GM12878 (cell line): ENCODE measurements around the gene MSI2. TPM values are rescaled to one million over a fixed set of nuclear protein-coding genes. Genes with fewer than 3 reads are reported as not detected.
A peak's percentile ranks its signal among the peaks of the same experiment; 100 is the strongest.

Experiments
- ATAC-seq: fragments of 200-7000 bp; cut with Tn5 transposase; 3 replicates; pipeline ENCODE4 v1.9.1; 2020; ENCODE audit warnings: mild to moderate bottlenecking, moderate library complexity
- BruUV-seq: library from RNA; stranded (reverse); fragments of 400-500 nt; replicated peaks from 2 replicates; lab custom pipeline; 2021; lab: Mats Ljungman, UMichigan
- CTCF ChIA-PET: fragments of 300-600 bp; sonication (Branson Sonifier 250); formaldehyde crosslinking; extraction: SDS; loops from one replicate; lab custom pipeline; 2021; ENCODE audit warnings: inconsistent platforms; lab: Yijun Ruan, JAX
- POLR2A ChIA-PET: fragments of 350-600 bp; formaldehyde crosslinking; extraction: SDS; loops from one replicate; lab custom pipeline; 2021; ENCODE audit warnings: inconsistent platforms; lab: Charles Lee
- RAD21 ChIA-PET: fragments of 300-600 bp; sonication (Branson Sonifier 250); formaldehyde crosslinking; loops from one replicate; lab custom pipeline; 2023; ENCODE audit warnings: antibody characterized with exemption; ENCODE audit not compliant: unreplicated experiment; lab: Charles Lee
- SMC1A ChIA-PET: fragments of 300-600 bp; sonication (Branson Sonifier 250); formaldehyde crosslinking; loops from one replicate; lab custom pipeline; 2023; ENCODE audit not compliant: unreplicated experiment, uncharacterized antibody; lab: Charles Lee
- DNase-seq: peaks from one replicate; pipeline ENCODE4 v3.0.0-alpha.2; 2011; ENCODE audit warnings: low read depth, low spot score
- FAIRE-seq: peaks from 3 replicates; lab custom pipeline; 2011; peaks lifted over from hg19 to GRCh38; lab: Jason Lieb, UNC
- H2AFZ ChIP-seq: 2 replicates; pipeline ENCODE4 v1.6.0; 2011; ENCODE audit warnings: low read depth, low read length, control low read depth; ENCODE audit not compliant: control insufficient read depth
- H3K27ac ChIP-seq: 2 replicates; pipeline ENCODE4 v1.5.1; 2011; ENCODE audit warnings: control low read depth; ENCODE audit not compliant: control insufficient read depth, insufficient read depth
- H3K27me3 ChIP-seq, 2 experiments: replicated peaks in 1 of 2; 2 replicates each; pipeline versions ENCODE4 v1.6.0 to v1.6.1; 2011; ENCODE audit warnings: low read length in 1 of 2; ENCODE audit not compliant: control insufficient read depth in 2 of 2, insufficient read depth in 2 of 2
- H3K36me3 ChIP-seq, 2 experiments: 2 replicates each; pipeline ENCODE4 v1.5.1; 2011; ENCODE audit warnings: low read length in 1 of 2; ENCODE audit not compliant: control insufficient read depth in 2 of 2, insufficient read depth in 2 of 2
- H3K4me1 ChIP-seq: 2 replicates; pipeline ENCODE4 v1.6.1; 2011; ENCODE audit warnings: mild to moderate bottlenecking, low read length, moderate library complexity, mixed read lengths; ENCODE audit not compliant: control insufficient read depth, insufficient read depth
- H3K4me2 ChIP-seq: 2 replicates; pipeline ENCODE4 v1.6.0; 2011; ENCODE audit warnings: control low read depth; ENCODE audit not compliant: control insufficient read depth, insufficient read depth
- H3K4me3 ChIP-seq: fragments of 200-600 bp; sonication (generic); 2 replicates; pipeline ENCODE4 v1.5.1; 2016
- H3K79me2 ChIP-seq: 2 replicates; pipeline ENCODE4 v1.6.0; 2011; ENCODE audit warnings: low read length; ENCODE audit not compliant: control insufficient read depth, insufficient read depth
- H3K9ac ChIP-seq: 2 replicates; pipeline ENCODE4 v1.8.0; 2011; ENCODE audit warnings: low read length, control low read depth, mixed read lengths; ENCODE audit not compliant: control insufficient read depth, insufficient read depth
- H3K9me3 ChIP-seq: replicated peaks from 3 replicates; pipeline ENCODE4 v1.5.1; 2011; ENCODE audit warnings: mild to moderate bottlenecking, low read length; ENCODE audit not compliant: control insufficient read depth, insufficient read depth
- H4K20me1 ChIP-seq: 2 replicates; pipeline ENCODE4 v1.6.0; 2011; ENCODE audit not compliant: control insufficient read depth, insufficient read depth
- CBX5 ChIP-seq: sonication (generic); IDR thresholded peaks from 2 replicates; pipeline ENCODE4 v1.6.1; 2016; ENCODE audit warnings: low read depth, moderate library complexity, mild to moderate bottlenecking, inconsistent platforms
- DPF2 ChIP-seq: fragments of 450-650 bp; IDR thresholded peaks from 2 replicates; pipeline ENCODE4 v1.6.1; 2017; ENCODE audit warnings: mild to moderate bottlenecking
- HDAC6 ChIP-seq: fragments of 200-600 bp; sonication (generic); IDR thresholded peaks from one replicate; pipeline ENCODE4 v1.8.0; 2017; ENCODE audit warnings: antibody characterized with exemption; ENCODE audit not compliant: unreplicated experiment
- JUND ChIP-seq: IDR thresholded peaks from 2 replicates; pipeline ENCODE4 v1.6.1; 2012; ENCODE audit warnings: low read depth, mild to moderate bottlenecking, low read length, improper control_type of control experiment, moderate library complexity
- PML ChIP-seq: IDR thresholded peaks from 2 replicates; pipeline ENCODE4 v1.6.1; 2012; ENCODE audit warnings: low read length, inconsistent platforms
- POLR2AphosphoS2 ChIP-seq: IDR thresholded peaks from 2 replicates; pipeline ENCODE4 v1.6.1; 2011; ENCODE audit warnings: low read depth, mild to moderate bottlenecking, low read length, improper control_type of control experiment, moderate library complexity
- TCF7 ChIP-seq: IDR thresholded peaks from 2 replicates; pipeline ENCODE4 v1.6.1; 2014; ENCODE audit warnings: antibody characterized with exemption, borderline replicate concordance
- ZSCAN29 ChIP-seq: fragments of 450-650 bp; IDR thresholded peaks from 2 replicates; pipeline ENCODE4 v1.6.1; 2017; ENCODE audit warnings: mild to moderate bottlenecking, moderate library complexity
- WGBS: methylation state at CpG from one replicate; pipeline ENCODE4 v1.1.6; 2016; ENCODE audit warnings: low lambda C conversion rate; ENCODE audit not compliant: insufficient replicate concordance, insufficient coverage; ENCODE audit errors: missing lambda C conversion rate; 5-methylcytosine and 5-hydroxymethylcytosine counted together
- in situ Hi-C: fragments of 300-500 bp; cut with MboI; formaldehyde crosslinking; loops from 9 replicates; pipeline ENCODE4 v1.14.3; 2018; ENCODE audit warnings: mixed read lengths
- intact Hi-C: fragments of 100-400 bp; cut with micrococcal nuclease; formaldehyde crosslinking; loops from one replicate; pipeline ENCODE4 v1.14.2; 2022; ENCODE audit not compliant: unreplicated experiment
- polyA plus RNA-seq, 11 experiments: library from polyadenylated mRNA; depleted of rRNA in 4 of 11; unstranded in 6 of 11; stranded (reverse) in 5 of 11; fragments of >200 nt; fragmentation: Nextera tagmentation in 4 of 11; fragmentation: Illumina TruSeq in 1 of 11; extraction: Ambion mirVana in 4 of 11; extraction: Trizol in 1 of 11; gene quantifications; 1 replicate in 1 of 11; 2 replicates in 10 of 11; pipeline versions ENCODE4 v1.2.1 to v1.2.3, GENCODE V29; 2011 to 2016; ENCODE audit warnings: inconsistent platforms in 2 of 11, missing spikeins in 2 of 11, low read depth in 1 of 11
- total RNA-seq, 4 experiments: library from RNA; depleted of rRNA in 3 of 4; stranded (reverse); fragments of >200 nt in 3 of 4; fragmentation: Illumina TruSeq in 1 of 4; extraction: Trizol in 1 of 4; gene quantifications; 2 replicates each; pipeline versions ENCODE4 v1.2.1 to v1.2.3, GENCODE V29; 2013 to 2021
- TF ChIP-seq, protein P1 (sequence below): IDR thresholded peaks from 2 replicates; pipeline ENCODE4 v1.6.1; 2012; ENCODE audit warnings: low read depth, low read length, improper control_type of control experiment
- TF ChIP-seq, protein P2 (sequence below): fragments of 450-650 bp; formaldehyde crosslinking; IDR thresholded peaks from 2 replicates; pipeline ENCODE4 v1.4.0; 2022; ENCODE audit warnings: mild to moderate bottlenecking, moderate library complexity
- TF ChIP-seq, protein P3 (sequence below): IDR thresholded peaks from 2 replicates; pipeline ENCODE4 v1.6.1; 2011; ENCODE audit warnings: mild to moderate bottlenecking, low read depth, low read length, moderate library complexity; ENCODE audit not compliant: insufficient replicate concordance

Gene MSI2
- total and polyA plus RNA-seq, 10 of the 15 experiments (the other 5 are each of a cell fraction or from before 2014, with no cell fraction given), result 6.1 to 76.1 (median 42.0) TPM

DNA sequence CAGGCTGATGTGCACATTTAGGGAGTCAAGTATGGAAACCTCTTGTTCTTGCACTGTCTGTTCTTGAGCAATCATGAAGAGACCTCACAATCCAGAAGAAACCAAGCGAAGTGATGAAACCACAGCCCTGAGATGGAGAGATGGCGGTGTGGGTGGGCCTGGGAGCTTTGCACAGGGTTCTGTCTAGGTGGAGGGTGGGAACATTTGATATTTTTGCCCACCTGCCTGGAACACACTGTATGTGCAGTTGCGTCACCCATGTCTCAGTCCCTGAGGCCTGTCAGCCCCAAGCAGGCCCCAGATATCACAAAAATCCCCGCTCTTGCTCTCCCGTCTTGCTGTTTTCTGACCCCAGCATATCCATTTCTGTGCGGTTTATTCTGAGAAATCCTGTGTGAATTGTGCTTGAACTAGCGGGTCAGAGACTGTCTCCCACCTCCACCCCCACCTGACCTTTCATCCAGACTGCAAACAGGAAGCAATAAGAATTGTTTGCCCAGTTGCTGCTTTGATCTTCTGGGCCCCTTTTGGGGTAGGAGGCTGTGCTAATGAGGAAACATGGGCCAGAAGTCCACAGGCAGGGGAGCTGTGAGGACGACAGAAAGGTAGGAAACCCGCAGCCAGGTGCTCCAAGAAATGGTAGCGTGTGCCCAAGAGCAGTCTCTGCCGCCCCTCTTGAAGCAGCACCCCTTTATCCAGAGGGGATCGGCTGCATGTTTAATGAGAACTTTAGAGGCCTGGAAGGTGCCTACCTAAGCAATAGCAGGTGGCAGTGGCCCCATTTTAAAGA is 304.9 kb downstream of the MSI2 start:
- 91% methylated on average over 12 of the region's 12 CpGs for WGBS
- Histone ChIP-seq H3K27me3 (no peaks in the 10 kb centered on the region), H3K4me1 (peaks cover 13% of the 10 kb centered on the region), H3K4me3 (no peak overlapping the region), H3K4me2 (no peak overlapping the region), H3K36me3 (peaks cover 0 to 9% of the 10 kb centered on the region in 2 experiments; a peak in 3 of 4 replicates), H3K9ac (no peak overlapping the region), H3K79me2 (no peaks in the 10 kb centered on the region), H2AFZ (no peak overlapping the region), H3K9me3 (no peaks in the 10 kb centered on the region), H3K27ac (no peak overlapping the region), H4K20me1 (no peaks in the 10 kb centered on the region)
- SMC1A ChIA-PET, result interaction anchor here (0.5 to 1.1 kb wide), 2 partner anchors 62 to 249 kb away, joined by 3 read pairs; no protein-coding TSS in a partner anchor
- intact Hi-C loops (no loop called here), in situ Hi-C loops (no loop called here)
- ATAC-seq (no peak), FAIRE-seq (no peak), DNase-seq (no peak)
- RAD21 ChIA-PET, result no interaction called here
- TF ChIP-seq POLR2AphosphoS2 (no peak), TCF7 (0 out of 2 replicates have a peak, but pooled peaks have one; percentile 44), HDAC6 (no peak), PML (no peak)
- CTCF ChIA-PET, result no interaction called here
- POLR2A ChIA-PET, result no interaction called here
- no TSS peak for BruUV-seq

DNA sequence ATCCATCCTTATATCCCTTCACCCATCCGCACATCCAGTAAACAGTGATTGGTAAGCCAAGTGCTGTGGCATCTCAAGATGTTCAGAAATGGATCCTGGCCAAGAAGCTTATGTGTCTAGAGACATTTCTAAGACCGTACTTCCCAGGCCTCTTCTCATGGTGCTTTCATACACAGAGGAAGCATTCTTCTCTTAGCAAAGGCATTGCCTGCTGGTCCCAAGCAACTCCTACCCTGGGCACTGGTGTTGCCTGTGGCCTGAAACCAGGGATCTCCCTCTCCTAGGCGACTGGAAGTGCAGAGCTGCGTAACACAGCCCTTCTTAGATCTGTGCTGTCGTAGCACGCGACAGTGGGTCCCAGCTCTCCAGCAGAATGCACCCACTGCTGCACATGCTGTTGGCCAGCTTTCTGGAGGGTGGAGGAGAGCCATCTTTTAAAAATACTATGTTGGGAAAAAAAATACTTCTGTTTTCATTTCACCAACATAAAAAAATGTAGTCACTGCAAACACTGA is 305.9 kb downstream of the MSI2 start:
- Histone ChIP-seq H3K4me1 (peaks cover 9% of the 10 kb centered on the region), H3K9ac (no peak overlapping the region), H3K4me2 (no peak overlapping the region), H3K4me3 (no peak overlapping the region), H3K27me3 (no peaks in the 10 kb centered on the region), H4K20me1 (no peaks in the 10 kb centered on the region), H3K27ac (no peak overlapping the region), H3K9me3 (no peaks in the 10 kb centered on the region), H2AFZ (no peak overlapping the region), H3K36me3 (peaks cover 0 to 9% of the 10 kb centered on the region in 2 experiments; a peak in 3 of 4 replicates), H3K79me2 (no peaks in the 10 kb centered on the region)
- ChIA-PET POLR2A (no interaction called here), CTCF (interaction anchor here (0.7 kb wide), 1 partner anchor 91 kb away, joined by 3 read pairs; no protein-coding TSS in a partner anchor), SMC1A (interaction anchor here (0.5 to 1.1 kb wide), 4 partner anchors 10 to 248 kb away, joined by 3 read pairs; no protein-coding TSS in a partner anchor), RAD21 (no interaction called here)
- no peak for ATAC-seq
- no peak for FAIRE-seq
- BruUV-seq, result no TSS peak
- 92% methylated on average over 7 of the region's 7 CpGs for WGBS
- intact Hi-C loops (no loop called here), in situ Hi-C loops (no loop called here)
- DNase-seq, result no peak
- no peak for TF ChIP-seq CBX5
- TF ChIP-seq, protein P1, sequence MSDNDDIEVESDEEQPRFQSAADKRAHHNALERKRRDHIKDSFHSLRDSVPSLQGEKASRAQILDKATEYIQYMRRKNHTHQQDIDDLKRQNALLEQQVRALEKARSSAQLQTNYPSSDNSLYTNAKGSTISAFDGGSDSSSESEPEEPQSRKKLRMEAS, result no peak
- TF ChIP-seq ZSCAN29, result no peak
- no peak for TF ChIP-seq JUND
- TF ChIP-seq DPF2, result no peak
- TF ChIP-seq, protein P2, sequence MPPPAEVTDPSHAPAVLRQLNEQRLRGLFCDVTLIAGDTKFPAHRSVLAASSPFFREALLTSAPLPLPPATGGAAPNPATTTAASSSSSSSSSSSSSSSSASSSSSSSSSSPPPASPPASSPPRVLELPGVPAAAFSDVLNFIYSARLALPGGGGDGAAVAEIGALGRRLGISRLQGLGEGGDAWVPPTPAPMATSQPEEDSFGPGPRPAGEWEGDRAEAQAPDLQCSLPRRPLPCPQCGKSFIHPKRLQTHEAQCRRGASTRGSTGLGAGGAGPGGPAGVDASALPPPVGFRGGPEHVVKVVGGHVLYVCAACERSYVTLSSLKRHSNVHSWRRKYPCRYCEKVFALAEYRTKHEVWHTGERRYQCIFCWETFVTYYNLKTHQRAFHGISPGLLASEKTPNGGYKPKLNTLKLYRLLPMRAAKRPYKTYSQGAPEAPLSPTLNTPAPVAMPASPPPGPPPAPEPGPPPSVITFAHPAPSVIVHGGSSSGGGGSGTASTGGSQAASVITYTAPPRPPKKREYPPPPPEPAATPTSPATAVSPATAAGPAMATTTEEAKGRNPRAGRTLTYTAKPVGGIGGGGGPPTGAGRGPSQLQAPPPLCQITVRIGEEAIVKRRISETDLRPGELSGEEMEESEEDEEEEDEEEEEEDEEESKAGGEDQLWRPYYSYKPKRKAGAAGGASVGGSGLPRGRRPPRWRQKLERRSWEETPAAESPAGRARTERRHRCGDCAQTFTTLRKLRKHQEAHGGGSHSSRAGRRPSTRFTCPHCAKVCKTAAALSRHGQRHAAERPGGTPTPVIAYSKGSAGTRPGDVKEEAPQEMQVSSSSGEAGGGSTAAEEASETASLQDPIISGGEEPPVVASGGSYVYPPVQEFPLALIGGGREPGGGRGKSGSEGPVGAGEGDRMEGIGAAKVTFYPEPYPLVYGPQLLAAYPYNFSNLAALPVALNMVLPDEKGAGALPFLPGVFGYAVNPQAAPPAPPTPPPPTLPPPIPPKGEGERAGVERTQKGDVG, result no peak
- TF ChIP-seq, protein P3, sequence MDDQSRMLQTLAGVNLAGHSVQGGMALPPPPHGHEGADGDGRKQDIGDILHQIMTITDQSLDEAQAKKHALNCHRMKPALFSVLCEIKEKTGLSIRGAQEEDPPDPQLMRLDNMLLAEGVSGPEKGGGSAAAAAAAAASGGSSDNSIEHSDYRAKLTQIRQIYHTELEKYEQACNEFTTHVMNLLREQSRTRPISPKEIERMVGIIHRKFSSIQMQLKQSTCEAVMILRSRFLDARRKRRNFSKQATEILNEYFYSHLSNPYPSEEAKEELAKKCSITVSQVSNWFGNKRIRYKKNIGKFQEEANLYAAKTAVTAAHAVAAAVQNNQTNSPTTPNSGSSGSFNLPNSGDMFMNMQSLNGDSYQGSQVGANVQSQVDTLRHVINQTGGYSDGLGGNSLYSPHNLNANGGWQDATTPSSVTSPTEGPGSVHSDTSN, result no peak
